Activated T-cell treated with anti-CD3 and anti-CD28 coated beads for 24 hours (primary cell): Measurements from ENCODE around the gene BAG5.
"Not testable (repeated sequence)": the region's sequence is repeated elsewhere in the genome, so short reads cannot be mapped to it uniquely, and the experiment has no call there.

Experiments
- DNase-seq: peaks from one replicate; pipeline ENCODE4 v3.0.0-alpha.2; 2020; ENCODE audit warnings: low read depth

Gene BAG5

DNA sequence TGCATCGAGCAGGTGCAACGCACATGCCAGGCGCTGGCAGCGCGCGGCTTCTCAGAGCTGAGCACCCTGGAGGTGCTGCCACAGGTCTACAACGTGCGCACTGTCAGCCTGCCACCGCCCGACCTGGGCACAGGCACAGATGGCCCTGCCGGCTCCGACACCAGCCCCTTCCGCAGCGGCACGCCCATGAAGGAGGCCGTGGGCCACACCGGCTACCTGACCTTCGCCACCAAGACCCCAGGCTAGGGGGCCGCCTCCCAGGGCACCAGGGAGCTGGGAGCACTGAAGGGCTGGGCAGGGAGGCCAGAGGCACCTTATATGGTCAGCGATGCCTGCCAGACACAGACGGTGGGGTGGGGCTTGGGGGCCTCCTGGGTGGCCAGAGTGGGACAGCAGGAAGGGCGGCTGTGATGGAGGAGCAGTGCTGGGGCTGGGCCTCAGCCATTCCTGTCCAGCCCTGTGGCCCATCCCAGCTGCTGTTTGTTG lies 27.8 kb downstream of the BAG5 start:
- DNase-seq: no peak

DNA sequence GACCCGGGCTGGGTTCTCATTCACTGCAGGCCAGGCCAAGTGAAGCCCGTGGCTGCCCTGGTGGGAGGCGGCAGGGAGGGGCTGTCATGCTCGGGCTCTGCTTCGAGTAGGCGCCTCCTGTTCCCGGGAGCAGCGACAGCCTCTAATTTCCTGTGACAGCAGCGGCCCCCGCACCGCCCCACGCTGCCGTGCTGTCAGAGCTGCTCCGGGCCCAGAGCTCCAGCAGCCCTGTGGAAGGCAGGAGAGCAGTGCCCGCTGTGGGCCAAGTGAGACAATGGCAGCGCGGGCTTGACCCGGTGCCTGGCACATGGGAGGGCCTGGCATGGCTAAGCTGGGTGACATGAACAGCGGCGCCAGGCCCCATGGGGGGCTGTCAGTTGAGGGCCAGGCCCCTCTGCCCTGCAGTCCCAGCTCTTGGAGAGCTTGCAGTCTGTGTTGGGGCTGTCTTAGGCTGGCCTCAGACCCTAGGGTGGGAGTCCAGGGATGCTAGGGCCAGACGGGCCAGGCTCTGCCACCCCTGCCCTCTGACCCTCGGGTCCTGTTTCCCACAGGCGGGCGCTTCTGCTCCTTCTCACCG lies 28.4 kb downstream of the BAG5 start:
- DNase-seq: no peak

- DNase-seq: no peak
Measured at GRCh38 chr14:103533137-103533998, 29.1 kb downstream of the BAG5 start.

- no peak for DNase-seq
Measured at GRCh38 chr14:103532216-103533136, 30.0 kb downstream of the BAG5 start.

- no peak for DNase-seq
Measured at GRCh38 chr14:103531421-103532215, 30.8 kb downstream of the BAG5 start.

DNA sequence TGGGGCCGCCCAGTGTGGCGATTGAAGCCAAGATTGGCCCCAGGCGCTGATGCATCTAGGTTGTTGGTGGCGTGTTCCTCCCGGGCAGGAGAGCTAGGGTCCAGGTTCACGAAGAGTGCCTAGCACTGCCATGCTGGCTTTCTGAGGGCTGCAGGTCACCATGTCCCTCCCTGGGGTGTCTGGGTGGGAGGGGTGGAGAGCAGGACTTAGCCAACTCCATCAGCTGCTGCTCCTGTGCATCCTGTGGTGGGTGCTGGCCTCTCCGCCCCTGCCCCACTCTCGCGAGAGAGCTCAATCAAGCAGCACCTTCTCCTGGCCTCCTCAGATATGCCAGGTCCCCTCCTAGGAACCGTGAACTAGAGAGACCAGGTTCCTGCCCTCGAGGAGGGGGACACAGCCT lies 31.6 kb downstream of the BAG5 start:
- no peak for DNase-seq

- no peak for DNase-seq
Measured at GRCh38 chr14:103530390-103530789, 32.1 kb downstream of the BAG5 start.

DNA sequence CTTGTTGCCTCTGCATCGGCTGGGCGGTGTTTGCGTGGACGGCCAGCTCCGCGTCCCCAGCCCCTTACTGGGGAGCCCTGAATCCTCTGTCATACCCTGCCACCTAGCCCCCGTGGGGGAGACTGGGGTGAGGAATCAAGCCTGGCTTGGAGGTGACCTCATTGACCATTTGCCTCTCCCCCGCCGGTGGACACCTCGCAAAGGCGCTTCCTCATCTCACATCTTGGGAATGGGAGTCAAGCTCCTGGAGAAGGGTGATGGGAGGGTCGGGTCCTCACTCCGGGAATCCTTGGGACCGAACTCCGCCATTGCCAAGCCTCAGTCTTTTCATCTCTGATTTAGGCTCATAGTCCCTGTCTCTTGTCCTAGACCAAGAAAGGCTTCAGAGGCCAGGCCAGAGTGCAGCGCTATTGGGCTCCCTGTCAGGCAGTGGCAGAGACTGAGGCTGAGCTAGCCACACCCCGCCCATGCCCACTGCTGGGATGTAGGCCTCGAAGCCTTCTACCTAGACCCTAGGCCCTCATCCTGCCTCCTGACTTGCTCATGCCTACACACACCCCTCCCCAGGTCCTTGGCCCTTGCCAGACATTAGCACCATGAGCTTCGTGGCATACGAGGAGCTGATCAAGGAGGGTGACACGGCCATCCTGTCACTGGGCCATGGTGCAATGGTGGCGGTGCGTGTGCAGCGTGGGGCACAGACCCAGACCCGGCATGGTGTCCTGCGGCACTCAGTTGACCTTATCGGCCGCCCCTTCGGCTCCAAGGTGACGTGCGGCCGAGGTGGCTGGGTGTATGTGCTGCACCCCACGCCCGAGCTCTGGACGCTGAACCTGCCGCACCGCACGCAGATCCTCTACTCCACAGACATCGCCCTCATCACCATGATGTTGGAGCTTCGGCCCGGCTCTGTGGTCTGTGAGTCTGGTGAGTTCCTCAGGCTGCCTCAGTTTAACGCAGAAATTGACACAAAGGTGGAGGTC lies 32.8 kb downstream of the BAG5 start:
- DNase-seq: no peak

DNA sequence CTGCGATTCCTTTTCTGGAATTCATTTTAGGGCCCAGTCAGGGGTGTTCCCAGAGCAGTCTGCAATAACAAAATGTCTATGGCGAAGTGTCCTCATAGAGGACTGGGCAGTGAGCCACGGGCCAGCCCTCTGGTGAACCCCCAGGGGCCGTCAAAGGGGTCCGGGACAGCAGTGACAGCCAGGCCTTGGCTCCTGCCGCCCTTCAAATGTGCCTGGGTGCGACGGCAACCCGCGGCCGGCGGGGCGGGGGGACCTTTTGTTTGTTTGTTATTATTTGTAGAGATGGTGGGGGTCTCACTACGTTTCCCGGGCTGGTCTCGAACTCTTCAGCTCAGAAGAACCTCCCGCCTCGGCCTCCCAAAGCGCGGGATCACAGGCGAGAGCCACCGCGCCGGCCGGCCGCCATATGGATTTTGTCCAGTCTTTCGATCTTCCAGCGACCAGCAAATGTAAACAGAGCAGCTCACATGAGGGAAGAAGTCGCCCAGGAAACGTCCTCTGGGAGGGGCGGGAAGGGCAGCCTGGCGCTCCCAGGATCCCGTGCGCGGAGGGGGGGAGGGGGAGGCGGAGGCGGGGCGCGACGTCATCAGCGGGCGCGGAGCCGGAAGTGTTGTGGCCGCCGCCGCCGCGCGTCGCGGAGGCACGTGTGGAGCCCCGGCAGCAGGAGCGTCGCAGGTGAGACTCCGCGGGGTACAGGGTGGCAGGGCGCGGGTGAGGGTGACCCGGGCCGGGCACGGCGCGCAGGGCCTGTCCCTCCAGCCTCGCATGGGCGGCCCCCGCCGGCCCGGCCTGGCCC lies 33.7 kb downstream of the BAG5 start, which contains the start of gene TRMT61A:
Gene TRMT61A (plus strand): TSS at position 610 of the 796 bp plus-strand sequence. CDS start 783 bp downstream, outside the sequence.
- peak; percentile 69 for DNase-seq

GRCh38 chr14:103528146-103528586 lies 34.3 kb downstream of the BAG5 start:
- DNase-seq: no peak

DNA sequence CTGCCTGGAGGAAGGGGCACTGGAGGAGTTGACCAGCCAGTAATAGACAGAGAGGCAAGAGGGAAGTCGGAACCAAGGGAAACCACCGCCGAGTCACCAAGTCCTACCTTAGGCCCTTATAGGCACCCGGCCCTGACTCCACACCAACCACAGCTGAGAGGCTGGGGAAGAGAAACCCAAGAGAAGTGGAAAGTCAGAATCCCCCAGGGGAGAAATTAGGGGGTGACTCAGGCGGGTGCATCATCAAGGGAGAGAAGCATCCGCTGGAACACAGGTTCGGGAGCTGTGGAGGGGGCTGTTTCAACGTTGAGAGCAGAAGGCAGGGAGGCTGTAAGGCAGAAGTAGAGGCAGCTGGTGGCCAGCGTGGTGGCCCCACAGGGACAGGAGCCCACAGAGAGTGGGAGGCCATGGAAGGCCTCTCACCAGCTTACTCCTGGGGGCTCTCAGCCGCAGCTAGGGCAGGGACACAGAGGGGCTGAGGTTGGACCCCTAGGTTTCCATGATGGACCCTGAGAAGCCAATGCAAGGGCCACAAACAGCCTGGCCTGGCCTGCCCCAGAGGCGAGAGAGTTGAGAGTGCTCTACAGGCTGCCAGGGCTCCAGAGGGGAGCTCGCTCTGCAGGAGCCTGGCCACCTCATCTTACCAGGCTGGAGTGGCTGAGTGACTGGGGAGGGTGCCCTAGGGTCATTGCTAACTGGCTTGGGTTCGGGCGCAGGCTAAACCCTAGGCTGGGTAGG lies 34.9 kb downstream of the BAG5 start:
- DNase-seq: peak; percentile 16

DNA sequence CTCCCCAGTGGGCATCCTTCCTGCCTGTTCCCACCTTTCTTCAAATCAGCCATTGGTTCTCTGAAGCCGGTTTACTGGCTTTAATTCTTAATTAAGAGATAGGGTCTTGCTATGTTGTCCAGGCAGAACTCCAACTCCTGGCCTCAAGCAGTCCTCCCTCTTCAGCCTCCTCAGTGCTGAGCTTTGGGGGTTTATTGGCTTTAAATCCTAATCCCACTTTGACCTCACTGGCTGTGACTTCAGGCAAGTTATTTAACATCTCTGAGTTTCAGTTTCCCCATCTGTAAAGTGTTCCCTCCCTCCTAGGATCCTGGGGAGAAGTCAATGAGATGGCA lies 35.6 kb downstream of the BAG5 start:
- DNase-seq: no peak

DNA sequence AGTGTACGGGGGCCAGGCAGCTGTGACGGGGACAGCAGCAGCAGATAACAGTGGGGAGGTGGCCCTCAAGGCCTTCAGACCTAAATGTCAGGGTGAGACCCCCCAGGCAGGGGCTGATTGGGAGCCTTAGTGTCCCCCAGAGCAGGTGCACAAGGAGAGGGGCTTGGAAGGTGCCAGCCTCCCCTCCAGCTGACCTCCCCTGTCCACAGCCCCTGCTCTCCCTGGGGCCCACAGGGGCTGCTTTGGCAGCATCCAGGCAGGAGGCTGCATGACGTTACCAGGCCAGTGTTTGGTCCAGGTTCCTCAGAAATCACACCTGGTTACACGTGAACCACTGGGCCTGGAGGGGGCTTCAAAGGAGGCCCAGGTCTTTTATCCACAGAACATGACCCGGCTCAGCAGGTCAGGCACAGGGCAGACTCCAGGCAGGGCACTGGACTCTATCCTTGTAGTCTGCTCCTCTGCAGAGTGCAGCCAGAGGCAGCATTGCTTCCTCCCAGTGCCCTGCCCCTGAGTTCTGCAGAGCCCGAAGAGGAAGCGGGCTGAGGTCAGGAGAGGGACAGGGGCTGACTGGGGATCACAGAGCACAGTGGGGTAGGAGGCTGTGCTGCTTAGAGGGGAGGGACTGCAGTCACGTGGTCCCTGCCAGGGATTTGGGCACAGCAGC lies 36.1 kb downstream of the BAG5 start:
- no peak for DNase-seq

DNA sequence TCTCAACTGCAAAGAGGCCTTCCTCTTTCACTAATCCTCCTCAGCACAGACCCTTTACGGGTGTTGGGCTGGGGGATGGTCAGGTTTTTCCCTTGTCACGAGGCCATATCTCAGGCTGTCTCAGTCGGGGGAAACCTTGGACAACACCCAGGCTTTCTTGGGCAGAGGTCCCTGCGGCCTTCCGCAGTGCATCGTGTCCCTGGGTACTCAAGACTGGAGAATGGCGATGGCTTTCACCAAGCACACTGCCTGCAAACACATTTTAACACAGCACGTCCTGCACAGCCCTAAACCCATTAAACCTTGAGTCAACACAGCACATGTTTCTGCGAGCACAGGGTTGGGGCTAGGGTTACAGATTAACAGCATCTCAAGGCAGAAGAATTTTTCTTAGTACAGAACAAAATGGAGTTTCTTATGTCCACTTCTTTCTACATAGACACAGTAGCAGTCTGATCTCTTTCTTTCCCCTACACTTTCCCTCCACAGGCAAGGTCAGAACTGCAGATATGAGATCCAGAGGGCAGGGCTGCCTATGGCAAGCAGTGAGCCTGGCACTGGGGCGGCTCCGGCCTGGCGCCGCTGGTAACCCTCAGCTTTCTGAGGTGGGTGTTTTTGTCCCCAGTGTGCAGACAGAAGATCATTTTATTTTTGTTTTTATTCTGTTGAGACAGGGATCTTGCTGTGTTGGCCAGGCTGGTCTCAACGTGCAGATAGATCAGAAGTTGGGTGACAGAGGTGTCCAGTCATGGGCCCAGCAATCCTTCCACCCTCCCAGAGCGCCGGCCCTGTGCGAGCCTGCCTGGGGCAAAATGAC lies 36.8 kb downstream of the BAG5 start:
- not testable (repeated sequence) for DNase-seq

DNA sequence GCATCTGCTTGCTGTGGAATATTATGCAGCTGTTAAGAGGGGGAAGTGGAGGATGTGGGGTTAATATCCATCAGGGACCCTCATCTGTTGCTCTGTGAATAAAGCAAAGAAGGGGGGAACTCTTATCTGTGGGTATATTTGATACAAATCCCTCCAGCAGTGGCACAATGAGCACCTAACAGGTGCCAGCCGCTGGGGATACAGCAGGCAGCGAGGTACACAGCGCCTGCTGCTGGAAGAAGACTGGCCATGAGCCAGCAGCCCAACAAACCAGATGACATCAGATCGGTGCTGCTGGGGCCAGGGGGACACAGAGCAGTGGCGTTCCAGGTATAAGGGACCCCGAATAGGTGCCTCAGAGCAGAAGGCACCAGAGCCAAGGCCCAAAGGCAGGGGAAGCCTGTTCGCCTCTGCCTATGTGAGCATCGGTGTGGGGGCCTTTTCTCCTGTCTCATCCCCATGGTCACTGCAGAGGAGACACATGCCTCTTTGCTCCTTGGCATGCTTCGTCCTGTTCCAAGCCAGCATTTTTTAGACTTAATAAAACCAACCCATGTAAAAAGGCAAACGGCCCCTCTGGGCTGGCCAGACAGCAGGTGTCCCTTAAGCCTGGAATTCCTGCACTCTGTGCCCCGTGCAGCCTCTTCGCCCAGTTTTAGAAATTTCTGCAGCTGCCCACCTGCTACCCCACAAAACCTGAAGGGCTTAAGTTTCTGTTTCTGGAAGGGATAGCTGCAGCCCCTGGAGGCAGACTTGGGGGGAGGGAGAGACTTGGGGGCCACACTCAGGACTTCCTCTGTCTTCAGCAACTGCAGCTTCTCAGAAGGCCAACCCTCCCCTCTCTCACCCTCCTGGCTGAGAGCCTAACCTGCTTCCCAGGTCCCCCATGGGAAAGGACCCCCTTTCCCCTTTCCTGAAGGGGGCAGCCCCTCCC lies 38.2 kb downstream of the BAG5 start:
- DNase-seq: no peak

DNA sequence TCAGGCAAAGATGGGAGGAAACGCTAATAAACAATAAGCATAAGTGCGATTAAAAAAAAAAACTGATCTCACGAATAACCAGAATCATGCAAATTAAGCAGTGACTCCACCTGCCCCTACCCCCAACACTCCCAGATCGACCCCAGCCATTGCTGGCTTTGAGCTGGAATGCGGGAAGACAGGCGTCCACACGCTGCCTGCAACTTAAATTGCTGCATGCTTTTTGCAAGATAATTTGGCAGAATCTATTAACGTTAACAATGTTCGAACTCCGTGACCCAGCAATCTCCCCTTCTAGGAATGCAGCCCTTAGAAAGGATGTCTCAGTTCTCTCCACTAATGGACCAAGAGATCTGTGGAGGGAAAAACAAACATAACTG lies 38.9 kb downstream of the BAG5 start:
- no peak for DNase-seq
